Astrocyte (in vitro differentiated cells and primary cell): ENCODE data around the gene ITM2A.

ENCODE experiments used
- EZH2 ChIP-seq: IDR thresholded peaks from 2 replicates; pipeline ENCODE4 v1.6.1; 2012; ENCODE audit warnings: mild to moderate bottlenecking, low read length, inconsistent platforms; ENCODE audit not compliant: insufficient read depth
- TF ChIP-seq, protein P1 (sequence below): IDR thresholded peaks from 2 replicates; pipeline ENCODE4 v1.5.1; 2011; ENCODE audit warnings: low read depth, mild to moderate bottlenecking, inconsistent platforms, low read length, moderate library complexity; ENCODE audit not compliant: insufficient read depth

DNA sequence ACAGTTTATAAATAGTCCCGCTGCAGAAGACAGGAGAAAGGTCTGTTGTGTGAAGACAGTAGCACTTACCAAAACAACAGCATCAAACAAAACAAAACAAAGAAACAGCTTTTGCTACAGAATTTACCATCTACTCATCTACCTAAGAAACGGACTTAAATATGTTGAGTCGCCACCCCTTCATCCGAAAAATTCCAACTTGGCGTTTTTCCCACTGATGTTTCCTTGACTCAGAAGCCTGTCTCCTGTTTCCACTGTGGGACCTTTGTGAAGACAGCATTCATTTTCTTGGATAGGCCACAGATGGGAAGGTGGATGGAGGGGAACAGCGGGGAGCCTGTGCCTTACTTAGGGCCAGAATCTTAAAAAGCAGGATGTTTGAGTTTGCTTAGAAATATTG lies 1.3 kb upstream of the ITM2A start:
- TF ChIP-seq, protein P1, sequence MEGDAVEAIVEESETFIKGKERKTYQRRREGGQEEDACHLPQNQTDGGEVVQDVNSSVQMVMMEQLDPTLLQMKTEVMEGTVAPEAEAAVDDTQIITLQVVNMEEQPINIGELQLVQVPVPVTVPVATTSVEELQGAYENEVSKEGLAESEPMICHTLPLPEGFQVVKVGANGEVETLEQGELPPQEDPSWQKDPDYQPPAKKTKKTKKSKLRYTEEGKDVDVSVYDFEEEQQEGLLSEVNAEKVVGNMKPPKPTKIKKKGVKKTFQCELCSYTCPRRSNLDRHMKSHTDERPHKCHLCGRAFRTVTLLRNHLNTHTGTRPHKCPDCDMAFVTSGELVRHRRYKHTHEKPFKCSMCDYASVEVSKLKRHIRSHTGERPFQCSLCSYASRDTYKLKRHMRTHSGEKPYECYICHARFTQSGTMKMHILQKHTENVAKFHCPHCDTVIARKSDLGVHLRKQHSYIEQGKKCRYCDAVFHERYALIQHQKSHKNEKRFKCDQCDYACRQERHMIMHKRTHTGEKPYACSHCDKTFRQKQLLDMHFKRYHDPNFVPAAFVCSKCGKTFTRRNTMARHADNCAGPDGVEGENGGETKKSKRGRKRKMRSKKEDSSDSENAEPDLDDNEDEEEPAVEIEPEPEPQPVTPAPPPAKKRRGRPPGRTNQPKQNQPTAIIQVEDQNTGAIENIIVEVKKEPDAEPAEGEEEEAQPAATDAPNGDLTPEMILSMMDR: no peak
- no peak for TF ChIP-seq EZH2
